GM21423 (cell line): Measurements from ENCODE around the gene MRPS17.

Experiments
- ATAC-seq: cut with Tn5 transposase; IDR thresholded peaks from one replicate; pipeline ENCODE4 v1.9.1; 2021; ENCODE audit warnings: mild to moderate bottlenecking, moderate library complexity; ENCODE audit not compliant: unreplicated experiment

The MRPS17 gene

GRCh38 chr7:55970561-55970960, 18.9 kb downstream of the MRPS17 start:
- no peak for ATAC-seq

GRCh38 chr7:55970978-55971377, 19.3 kb downstream of the MRPS17 start:
- ATAC-seq = no peak

GRCh38 chr7:55973747-55974250, 22.1 kb downstream of the MRPS17 start:
- ATAC-seq = no peak

GRCh38 chr7:55975988-55976633, 24.4 kb downstream of the MRPS17 start:
- no peak for ATAC-seq

GRCh38 chr7:55977831-55978230, 26.2 kb downstream of the MRPS17 start:
- ATAC-seq = no peak

GRCh38 chr7:55980266-55980665, 28.6 kb downstream of the MRPS17 start:
- ATAC-seq = no peak

- no peak for ATAC-seq
These were observed 31.9 kb downstream of the MRPS17 start for GRCh38 chr7:55983537-55983936.

GRCh38 chr7:55992346-55992745, 40.7 kb downstream of the MRPS17 start:
- no peak for ATAC-seq

GRCh38 chr7:55996856-55997500, 45.3 kb downstream of the MRPS17 start:
- no peak for ATAC-seq

- ATAC-seq = no peak
These were observed 52.1 kb downstream of the MRPS17 start for GRCh38 chr7:56003749-56004148.
